ENCODE results near the gene GLIS1. TPM values are rescaled to one million over a fixed set of nuclear protein-coding genes. Genes with fewer than 3 reads are reported as not detected.

Gene GLIS1
- total and polyA plus RNA-seq, 3 experiments from 2014 or later = 0.18 TPM; not detected in 2

GRCh38 chr1:53546409-53547155, 192.4 kb downstream of the GLIS1 start:
- Histone ChIP-seq H3K4me3 (ENCODE audit: low read length) (no peak overlapping the region), H3K27me3 (ENCODE audit: insufficient read depth, low read length, poor library complexity, severe bottlenecking) (no peaks in the 10 kb centered on the region), H3K4me1 (ENCODE audit: insufficient read depth, low read length) (no peaks in the 10 kb centered on the region), H3K36me3 (ENCODE audit: insufficient read depth, low read length) (no peaks in the 10 kb centered on the region), H3K27ac (ENCODE audit: low read depth, low read length) (no peak overlapping the region), H3K9me3 (ENCODE audit: low read length) (no peaks in the 10 kb centered on the region)
- H3K9me3 Mint-ChIP-seq = no peaks in the 10 kb centered on the region
- H3K4me3 Mint-ChIP-seq = no peak overlapping the region
- H3K36me3 Mint-ChIP-seq = no peaks in the 10 kb centered on the region
- CTCF ChIA-PET = no interaction called here
- no peaks in the 10 kb centered on the region for H3K27me3 Mint-ChIP-seq
- H3K4me1 Mint-ChIP-seq = no peaks in the 10 kb centered on the region
- no peak overlapping the region for H3K27ac Mint-ChIP-seq
- peak in 1 of 5 donors; percentile 23 for DNase-seq
- POLR2A ChIA-PET = no interaction called here

DNA sequence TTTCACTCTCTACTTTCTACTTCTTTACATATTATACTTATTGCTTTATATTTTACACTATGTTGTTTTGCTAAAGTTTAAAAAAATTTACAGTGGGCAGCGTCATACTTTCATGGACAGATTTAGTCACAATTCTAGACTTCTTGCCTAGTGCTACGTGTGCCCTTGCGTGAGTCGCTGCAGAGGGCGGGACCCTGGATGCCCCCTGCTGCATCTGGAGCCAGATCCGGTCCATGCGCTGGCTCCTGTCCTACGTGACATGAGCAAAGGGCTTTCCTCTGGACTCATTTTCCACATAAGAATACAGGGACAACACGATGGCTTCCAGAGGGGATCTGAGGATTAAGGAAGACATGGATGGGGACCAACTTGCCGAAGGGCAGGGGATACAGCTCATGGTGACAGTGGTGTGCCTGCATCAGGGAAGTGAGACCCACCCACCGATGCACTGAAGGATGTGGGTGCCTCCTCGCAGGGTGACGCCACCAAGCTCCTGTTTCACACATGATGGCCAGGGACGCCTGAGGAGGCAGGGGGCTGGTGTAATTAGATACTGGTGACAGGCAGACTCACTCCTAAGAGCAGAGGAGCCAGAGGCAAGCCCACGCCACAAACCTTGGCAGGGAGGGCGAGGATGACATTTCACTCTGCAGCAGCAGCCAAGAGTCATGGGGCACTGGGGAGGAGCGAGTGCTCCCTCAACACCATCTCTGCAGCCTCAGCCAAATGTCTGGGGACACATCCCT, 193.1 kb downstream of the GLIS1 start:
- H3K27me3 ChIP-seq (ENCODE audit: insufficient read depth, low read length, poor library complexity, severe bottlenecking) = no peaks in the 10 kb centered on the region
- H3K9me3 ChIP-seq (ENCODE audit: low read length) = no peaks in the 10 kb centered on the region
- Mint-ChIP-seq H3K4me1 (no peaks in the 10 kb centered on the region), H3K27me3 (peaks cover 0 to 2% of the 10 kb centered on the region in 2 donors), H3K27ac (no peak overlapping the region), H3K9me3 (no peaks in the 10 kb centered on the region), H3K4me3 (no peak overlapping the region), H3K36me3 (no peaks in the 10 kb centered on the region)
- POLR2A ChIA-PET = no interaction called here
- no peak overlapping the region for H3K4me3 ChIP-seq (ENCODE audit: low read length)
- peak in 1 of 5 donors; percentile 23 for DNase-seq
- H3K27ac ChIP-seq (ENCODE audit: low read depth, low read length) = no peak overlapping the region
- H3K4me1 ChIP-seq (ENCODE audit: insufficient read depth, low read length) = no peaks in the 10 kb centered on the region
- no peaks in the 10 kb centered on the region for H3K36me3 ChIP-seq (ENCODE audit: insufficient read depth, low read length)
- CTCF ChIA-PET = no interaction called here

DNA sequence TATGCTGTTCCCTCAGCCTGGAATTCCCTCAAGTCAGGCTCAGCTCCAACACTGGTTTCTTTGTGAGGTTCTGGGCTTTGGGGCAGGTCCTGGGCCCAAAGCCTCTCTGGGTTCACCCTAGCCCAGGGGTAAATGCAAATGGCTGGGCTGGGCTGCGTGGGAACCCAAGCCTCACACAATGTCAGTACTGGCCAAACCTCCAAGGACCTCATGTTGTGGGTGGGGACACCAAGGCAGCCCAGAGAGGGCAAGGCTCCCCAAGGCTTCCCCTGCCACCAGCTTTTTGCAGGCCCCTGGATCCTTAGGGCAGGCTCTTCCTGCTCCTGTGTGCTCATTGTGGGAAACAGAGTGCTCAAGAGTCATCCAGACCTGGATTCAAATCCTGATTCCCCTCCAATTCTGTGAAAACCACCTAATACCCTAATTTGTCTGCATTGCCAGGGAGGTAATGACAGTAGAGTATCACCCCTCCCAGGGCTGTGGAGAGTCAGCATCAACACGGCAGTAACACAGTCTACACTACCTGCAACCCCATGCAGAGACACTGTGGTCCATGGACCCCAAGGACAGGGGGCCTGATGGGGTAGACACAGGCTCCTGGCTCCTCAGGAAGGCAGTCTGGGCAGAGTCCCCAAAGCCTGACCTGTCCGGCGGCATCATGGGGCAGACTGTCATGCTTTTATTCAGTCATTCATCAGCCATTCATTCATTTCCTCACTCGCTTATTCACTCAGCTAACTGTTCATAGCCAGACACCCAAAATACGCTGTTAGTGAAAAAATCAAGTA, 194.0 kb downstream of the GLIS1 start:
- Mint-ChIP-seq H3K9me3 (no peaks in the 10 kb centered on the region), H3K36me3 (no peaks in the 10 kb centered on the region), H3K27ac (no peak overlapping the region), H3K4me3 (no peak overlapping the region), H3K27me3 (peaks cover 0 to 2% of the 10 kb centered on the region in 2 donors), H3K4me1 (no peaks in the 10 kb centered on the region)
- ChIA-PET POLR2A (no interaction called here), CTCF (no interaction called here)
- DNase-seq = peak in 1 of 5 donors; percentile 6
- Histone ChIP-seq H3K36me3 (ENCODE audit: insufficient read depth, low read length) (no peaks in the 10 kb centered on the region), H3K4me1 (ENCODE audit: insufficient read depth, low read length) (no peaks in the 10 kb centered on the region), H3K4me3 (ENCODE audit: low read length) (no peak overlapping the region), H3K9me3 (ENCODE audit: low read length) (no peaks in the 10 kb centered on the region), H3K27ac (ENCODE audit: low read depth, low read length) (no peak overlapping the region), H3K27me3 (ENCODE audit: insufficient read depth, low read length, poor library complexity, severe bottlenecking) (no peaks in the 10 kb centered on the region)

DNA sequence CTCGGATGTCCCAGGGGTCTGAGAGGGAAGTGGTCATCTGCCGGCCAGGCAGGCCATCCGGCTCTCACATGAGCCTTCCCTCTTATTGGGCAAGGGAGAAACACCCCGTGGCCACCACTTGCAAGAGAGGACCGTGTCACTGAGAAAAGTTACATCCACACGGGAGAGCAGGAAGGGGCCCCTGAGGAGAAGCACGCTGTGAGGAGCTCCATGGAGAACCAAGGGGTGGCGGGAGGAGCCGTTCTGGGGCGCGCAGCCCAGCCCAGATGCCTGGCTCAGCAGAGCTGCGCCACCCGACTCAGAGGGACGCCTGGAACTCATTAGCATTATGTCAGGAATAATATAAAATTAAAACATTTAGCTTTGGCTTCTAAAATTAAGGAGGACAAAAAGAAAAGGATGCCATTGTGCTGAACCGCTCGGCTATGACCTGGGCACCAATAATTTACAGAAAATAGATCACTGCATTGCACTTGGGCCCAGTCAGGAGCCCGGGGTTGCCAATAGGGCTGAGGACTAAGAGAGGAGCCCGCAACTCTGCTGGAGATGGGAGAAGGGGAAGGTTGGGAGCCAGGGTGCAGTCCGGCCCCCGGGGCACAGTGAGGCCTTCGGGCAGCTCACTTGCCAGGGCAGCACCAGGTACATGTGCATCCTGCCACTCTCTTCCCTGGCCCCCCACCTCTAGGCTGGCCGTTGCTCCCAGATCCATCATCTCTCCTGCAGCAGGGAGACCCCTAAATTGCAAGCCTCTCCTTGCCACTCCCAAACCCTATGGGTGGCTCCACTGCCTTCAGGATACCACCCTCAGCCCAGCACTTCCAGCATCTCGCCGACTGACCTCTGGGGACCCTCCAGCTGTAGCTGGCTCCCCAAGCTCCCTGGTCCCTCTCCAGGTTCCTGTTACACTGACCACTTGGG, 194.9 kb downstream of the GLIS1 start:
- POLR2A ChIA-PET = no interaction called here
- Histone ChIP-seq H3K4me3 (ENCODE audit: low read length) (no peak overlapping the region), H3K36me3 (ENCODE audit: insufficient read depth, low read length) (no peaks in the 10 kb centered on the region), H3K27ac (ENCODE audit: low read depth, low read length) (no peak overlapping the region), H3K4me1 (ENCODE audit: insufficient read depth, low read length) (no peaks in the 10 kb centered on the region), H3K9me3 (ENCODE audit: low read length) (no peaks in the 10 kb centered on the region), H3K27me3 (ENCODE audit: insufficient read depth, low read length, poor library complexity, severe bottlenecking) (no peaks in the 10 kb centered on the region)
- no peaks in the 10 kb centered on the region for H3K4me1 Mint-ChIP-seq
- no peak overlapping the region for H3K4me3 Mint-ChIP-seq
- H3K36me3 Mint-ChIP-seq = no peaks in the 10 kb centered on the region
- no peaks in the 10 kb centered on the region for H3K9me3 Mint-ChIP-seq
- H3K27ac Mint-ChIP-seq = peak overlapping the region in 1 of 8 donors; percentile 72
- CTCF ChIA-PET = no interaction called here
- H3K27me3 Mint-ChIP-seq = peaks cover 0 to 2% of the 10 kb centered on the region in 2 donors
- DNase-seq = peak in 1 of 5 donors; percentile 24

DNA sequence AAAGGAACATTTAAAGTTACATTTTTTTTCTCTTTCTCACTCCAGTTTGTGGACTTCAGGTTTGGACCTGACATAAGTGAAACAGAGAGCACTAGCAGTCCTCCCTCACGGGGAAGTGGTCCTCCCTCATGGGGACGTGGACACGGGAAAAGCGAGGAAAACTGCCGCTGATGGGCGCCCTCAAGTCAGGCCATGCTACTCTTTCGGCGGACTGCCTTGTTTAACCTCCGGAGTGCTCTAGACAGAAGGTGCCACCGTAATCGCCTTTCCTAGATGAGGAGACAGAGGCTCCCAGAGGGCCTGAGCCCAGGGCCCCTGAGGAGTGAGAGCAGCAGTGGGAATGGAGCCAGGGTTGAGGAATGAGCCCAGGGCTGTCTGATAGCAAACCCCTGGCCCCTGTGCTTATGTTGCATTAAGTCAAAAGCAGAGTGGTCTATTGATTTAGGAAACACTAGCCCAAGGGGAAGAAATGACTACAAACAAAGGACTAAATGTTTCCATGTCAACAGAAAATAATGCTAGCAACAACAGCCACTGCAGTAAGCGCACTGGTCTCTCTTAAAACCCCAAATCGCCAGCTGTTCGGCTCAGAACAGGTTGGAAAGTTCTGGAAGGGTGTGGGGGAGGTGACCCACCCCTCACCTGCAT, 195.7 kb downstream of the GLIS1 start:
- no peak overlapping the region for H3K4me3 ChIP-seq (ENCODE audit: low read length)
- H3K36me3 Mint-ChIP-seq = no peaks in the 10 kb centered on the region
- H3K4me3 Mint-ChIP-seq = no peak overlapping the region
- no peaks in the 10 kb centered on the region for H3K4me1 Mint-ChIP-seq
- no peaks in the 10 kb centered on the region for H3K27me3 ChIP-seq (ENCODE audit: insufficient read depth, low read length, poor library complexity, severe bottlenecking)
- H3K4me1 ChIP-seq (ENCODE audit: insufficient read depth, low read length) = no peaks in the 10 kb centered on the region
- CTCF ChIA-PET = no interaction called here
- no peak overlapping the region for H3K27ac ChIP-seq (ENCODE audit: low read depth, low read length)
- no peak overlapping the region for H3K27ac Mint-ChIP-seq
- peaks cover 0 to 2% of the 10 kb centered on the region in 2 donors for H3K27me3 Mint-ChIP-seq
- DNase-seq = peak in 1 of 5 donors; percentile 13
- POLR2A ChIA-PET = no interaction called here
- no peaks in the 10 kb centered on the region for H3K9me3 ChIP-seq (ENCODE audit: low read length)
- no peaks in the 10 kb centered on the region for H3K9me3 Mint-ChIP-seq
- no peaks in the 10 kb centered on the region for H3K36me3 ChIP-seq (ENCODE audit: insufficient read depth, low read length)

GRCh38 chr1:53542551-53542950, 196.4 kb downstream of the GLIS1 start:
- CTCF ChIA-PET = no interaction called here

DNA sequence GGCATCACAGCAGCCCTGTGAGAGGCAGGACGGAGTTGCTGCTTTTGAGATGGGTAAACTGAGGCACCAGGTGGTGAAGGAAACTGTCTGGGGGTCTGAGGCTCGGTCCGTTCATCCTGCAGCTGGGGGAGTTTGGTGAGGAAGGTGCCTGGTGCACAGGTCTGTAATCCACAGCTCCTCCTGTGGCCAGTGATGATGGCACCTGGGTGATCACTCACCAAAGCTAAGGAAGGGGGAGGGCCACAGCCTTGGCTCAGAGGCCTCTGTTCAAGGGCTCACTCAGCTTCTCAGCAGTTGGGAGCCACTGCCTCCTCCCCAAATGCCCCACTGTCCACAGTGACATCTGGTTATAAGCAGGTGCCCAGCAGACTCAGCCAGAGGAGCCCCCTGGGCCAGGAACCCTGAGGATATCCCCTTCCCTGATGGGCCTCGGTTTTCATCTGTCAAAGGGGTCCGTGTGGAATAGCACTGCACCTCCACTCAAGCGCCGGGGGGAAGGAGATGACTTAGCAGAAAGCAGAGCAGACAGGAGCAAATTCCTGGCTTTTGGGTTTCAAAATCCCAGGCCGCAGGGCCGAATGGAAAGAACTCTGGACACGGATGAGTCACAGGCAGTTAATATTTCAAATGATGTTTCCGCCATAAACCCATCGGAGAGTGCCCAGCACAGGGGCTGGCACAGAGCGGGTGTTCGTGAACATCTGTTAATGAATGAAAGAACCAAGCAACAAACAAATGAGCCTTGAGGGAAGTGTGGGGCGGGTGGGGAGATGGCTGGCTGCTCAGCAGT, 197.0 kb downstream of the GLIS1 start:
- H3K27me3 Mint-ChIP-seq = peaks cover 0 to 2% of the 10 kb centered on the region in 2 donors
- ChIA-PET POLR2A (interaction anchor here (0.5 kb wide), 1 partner anchor 31 kb away, joined by 3 read pairs; no protein-coding TSS in a partner anchor), CTCF (no interaction called here)
- Histone ChIP-seq H3K27ac (ENCODE audit: low read depth, low read length) (no peak overlapping the region), H3K9me3 (ENCODE audit: low read length) (no peaks in the 10 kb centered on the region), H3K4me1 (ENCODE audit: insufficient read depth, low read length) (no peaks in the 10 kb centered on the region), H3K36me3 (ENCODE audit: insufficient read depth, low read length) (no peaks in the 10 kb centered on the region), H3K4me3 (ENCODE audit: low read length) (no peak overlapping the region), H3K27me3 (ENCODE audit: insufficient read depth, low read length, poor library complexity, severe bottlenecking) (no peaks in the 10 kb centered on the region)
- H3K27ac Mint-ChIP-seq = no peak overlapping the region
- no peaks in the 10 kb centered on the region for H3K9me3 Mint-ChIP-seq
- DNase-seq = peak in 1 of 5 donors; percentile 44
- no peak overlapping the region for H3K4me3 Mint-ChIP-seq
- H3K4me1 Mint-ChIP-seq = no peaks in the 10 kb centered on the region
- no peaks in the 10 kb centered on the region for H3K36me3 Mint-ChIP-seq

More at GRCh38 chr1:53542551-53542950, 196.4 kb downstream of the GLIS1 start:
- no peak overlapping the region for H3K27ac ChIP-seq (ENCODE audit: low read depth, low read length)
- no peaks in the 10 kb centered on the region for H3K27me3 ChIP-seq (ENCODE audit: insufficient read depth, low read length, poor library complexity, severe bottlenecking)
- H3K4me1 Mint-ChIP-seq = no peaks in the 10 kb centered on the region
- H3K4me3 ChIP-seq (ENCODE audit: low read length) = no peak overlapping the region
- H3K27me3 Mint-ChIP-seq = peaks cover 0 to 2% of the 10 kb centered on the region in 2 donors
- POLR2A ChIA-PET = no interaction called here
- no peaks in the 10 kb centered on the region for H3K36me3 ChIP-seq (ENCODE audit: insufficient read depth, low read length)
- H3K9me3 ChIP-seq (ENCODE audit: low read length) = no peaks in the 10 kb centered on the region
- H3K9me3 Mint-ChIP-seq = no peaks in the 10 kb centered on the region
- H3K4me3 Mint-ChIP-seq = no peak overlapping the region
- H3K36me3 Mint-ChIP-seq = no peaks in the 10 kb centered on the region
- no peaks in the 10 kb centered on the region for H3K4me1 ChIP-seq (ENCODE audit: insufficient read depth, low read length)
- no peak overlapping the region for H3K27ac Mint-ChIP-seq
- peak in 1 of 5 donors; percentile 28 for DNase-seq
